GM23338 (cell line): ENCODE measurements around the gene SLC9A8. TPM values are rescaled to one million over a fixed set of nuclear protein-coding genes. Genes with fewer than 3 reads are reported as not detected.

Experiments used
- ATAC-seq: fragments of 200-7000 bp; cut with Tn5 transposase; 3 replicates; pipeline ENCODE4 v1.9.1; 2020
- DNase-seq: peaks from one replicate; pipeline ENCODE4 v3.0.0-alpha.2; 2015; ENCODE audit warnings: low spot score
- H2AFZ ChIP-seq: fragments of 200-600 bp; sonication (generic); 2 replicates; pipeline ENCODE4 v1.8.0; 2016; ENCODE audit warnings: antibody characterized with exemption, mild to moderate bottlenecking, moderate library complexity
- H3F3A ChIP-seq: fragments of 200-600 bp; sonication (generic); replicated peaks from 2 replicates; pipeline ENCODE4 v1.8.0; 2017; ENCODE audit warnings: antibody characterized with exemption, mixed run types, low read depth
- H3K27ac ChIP-seq: fragments of 200-600 bp; sonication (generic); 2 replicates; pipeline ENCODE4 v1.6.1; 2016; ENCODE audit warnings: low read depth
- H3K27me3 ChIP-seq: fragments of 200-600 bp; sonication (generic); 2 replicates; pipeline ENCODE4 v1.8.0; 2016; ENCODE audit warnings: mild to moderate bottlenecking, mixed run types, moderate library complexity; ENCODE audit not compliant: insufficient read depth
- H3K36me3 ChIP-seq: fragments of 200-600 bp; sonication (generic); 2 replicates; pipeline ENCODE4 v1.8.0; 2016; ENCODE audit warnings: mild to moderate bottlenecking; ENCODE audit not compliant: insufficient read depth
- H3K4me1 ChIP-seq: fragments of 200-600 bp; sonication (generic); 2 replicates; pipeline ENCODE4 v1.8.0; 2016; ENCODE audit warnings: mild to moderate bottlenecking, moderate library complexity; ENCODE audit not compliant: insufficient read depth
- H3K4me2 ChIP-seq: fragments of 200-600 bp; sonication (generic); 2 replicates; pipeline ENCODE4 v1.7.1; 2017; ENCODE audit warnings: mixed run types
- H3K4me3 ChIP-seq: fragments of 200-600 bp; sonication (generic); 2 replicates; pipeline ENCODE4 v1.6.1; 2016; ENCODE audit warnings: mixed run types
- H3K79me2 ChIP-seq: fragments of 200-600 bp; sonication (generic); replicated peaks from 2 replicates; pipeline ENCODE4 v1.8.0; 2017; ENCODE audit warnings: mild to moderate bottlenecking; ENCODE audit not compliant: insufficient read depth
- H3K9me2 ChIP-seq: fragments of 200-600 bp; sonication (generic); 2 replicates; pipeline ENCODE4 v1.8.0; 2017; ENCODE audit not compliant: insufficient read depth
- H4K20me1 ChIP-seq: fragments of 200-600 bp; sonication (generic); replicated peaks from 2 replicates; pipeline ENCODE4 v1.8.0; 2017; ENCODE audit warnings: mild to moderate bottlenecking; ENCODE audit not compliant: insufficient read depth
- H3K27ac Mint-ChIP-seq: 2 replicates; pipeline ENCODE4 v1.8.0; 2020; ENCODE audit warnings: inconsistent platforms, mild to moderate bottlenecking, moderate library complexity, mixed read lengths
- H3K27me3 Mint-ChIP-seq: 3 replicates; pipeline ENCODE4 v1.8.0; 2022; ENCODE audit warnings: low read depth, mild to moderate bottlenecking, moderate library complexity, mixed read lengths, inconsistent platforms; ENCODE audit not compliant: insufficient read depth, poor library complexity
- H3K36me3 Mint-ChIP-seq: 3 replicates; pipeline ENCODE4 v1.8.0; 2021; ENCODE audit warnings: low read depth, mild to moderate bottlenecking, inconsistent platforms, moderate library complexity, mixed read lengths
- H3K4me1 Mint-ChIP-seq: 3 replicates; pipeline ENCODE4 v1.8.0; 2020; ENCODE audit warnings: mild to moderate bottlenecking, inconsistent platforms, mixed read lengths
- H3K4me3 Mint-ChIP-seq: 3 replicates; pipeline ENCODE4 v1.8.0; 2021; ENCODE audit warnings: moderate library complexity, mild to moderate bottlenecking, inconsistent platforms, mixed read lengths
- H3K9me3 Mint-ChIP-seq: 3 replicates; pipeline ENCODE4 v1.8.0; 2020; ENCODE audit warnings: moderate library complexity, mild to moderate bottlenecking, inconsistent platforms, mixed read lengths
- CREB1 ChIP-seq: fragments of 250-450 bp; sonication (Bioruptor Pico); IDR thresholded peaks from 2 replicates; pipeline ENCODE4 v1.5.0; 2020; ENCODE audit warnings: low read depth, mild to moderate bottlenecking, moderate library complexity
- EZH2 ChIP-seq: fragments of 200-600 bp; sonication (generic); IDR thresholded peaks from one replicate; pipeline ENCODE4 v1.8.0; 2017; ENCODE audit warnings: antibody characterized with exemption, mild to moderate bottlenecking, low read depth; ENCODE audit not compliant: unreplicated experiment
- EZH2phosphoT487 ChIP-seq: fragments of 200-600 bp; sonication (generic); IDR thresholded peaks from one replicate; pipeline ENCODE4 v1.8.1; 2018; ENCODE audit warnings: antibody characterized with exemption; ENCODE audit not compliant: unreplicated experiment
- JUNB ChIP-seq: IDR thresholded peaks from one replicate; pipeline ENCODE4 v1.6.1; 2016; ENCODE audit warnings: antibody characterized with exemption; ENCODE audit not compliant: unreplicated experiment
- NANOG ChIP-seq: IDR thresholded peaks from 2 replicates; pipeline ENCODE4 v1.6.1; 2016; ENCODE audit warnings: antibody characterized with exemption, borderline replicate concordance
- POLR2AphosphoS5 ChIP-seq: IDR thresholded peaks from 2 replicates; pipeline ENCODE4 v1.6.1; 2016; ENCODE audit warnings: antibody characterized with exemption, low read depth
- STAT1 ChIP-seq: IDR thresholded peaks from one replicate; pipeline ENCODE4 v1.6.1; 2016; ENCODE audit warnings: antibody characterized with exemption; ENCODE audit not compliant: unreplicated experiment
- ZNF114 ChIP-seq: fragments of 250-450 bp; sonication (Bioruptor Pico); IDR thresholded peaks from 2 replicates; pipeline ENCODE4 v1.5.0; 2020; ENCODE audit warnings: mild to moderate bottlenecking, moderate library complexity
- ZNF331 ChIP-seq: fragments of 250-450 bp; sonication (Bioruptor Pico); IDR thresholded peaks from 2 replicates; pipeline ENCODE4 v1.5.0; 2020; ENCODE audit warnings: low read depth, mild to moderate bottlenecking, moderate library complexity
- polyA plus RNA-seq: library from polyadenylated mRNA; unstranded; fragments of >200 nt; fragmentation: Nextera tagmentation; extraction: Ambion mirVana; gene quantifications from 2 replicates; pipeline ENCODE4 v1.2.1, GENCODE V29; 2016
- total RNA-seq: library from RNA; depleted of rRNA; stranded (reverse); fragments of >200 nt; shearing (Covaris generic); gene quantifications from 2 replicates; pipeline ENCODE4 v1.2.3, GENCODE V29; 2014
- TF ChIP-seq, protein P1 (sequence below): IDR thresholded peaks from one replicate; pipeline ENCODE4 v1.6.1; 2018; ENCODE audit warnings: antibody characterized with exemption; ENCODE audit not compliant: unreplicated experiment
- TF ChIP-seq, protein P2 (sequence below): IDR thresholded peaks from 2 replicates; pipeline ENCODE4 v1.6.1; 2016; ENCODE audit warnings: antibody characterized with exemption
- TF ChIP-seq, protein P3 (sequence below), 2 experiments: fragments of 200-600 bp in 1 of 2; sonication (generic) in 1 of 2; conservative IDR thresholded peaks; 2 replicates each; pipeline versions ENCODE4 v1.5.1 to v1.6.1; 2016 to 2017; ENCODE audit warnings: antibody characterized with exemption in 2 of 2, low read depth in 2 of 2, mild to moderate bottlenecking in 2 of 2, moderate library complexity in 1 of 2

SLC9A8 gene
- total and polyA plus RNA-seq, 2 experiments from 2014 or later: 2.6 to 6.4 TPM

DNA sequence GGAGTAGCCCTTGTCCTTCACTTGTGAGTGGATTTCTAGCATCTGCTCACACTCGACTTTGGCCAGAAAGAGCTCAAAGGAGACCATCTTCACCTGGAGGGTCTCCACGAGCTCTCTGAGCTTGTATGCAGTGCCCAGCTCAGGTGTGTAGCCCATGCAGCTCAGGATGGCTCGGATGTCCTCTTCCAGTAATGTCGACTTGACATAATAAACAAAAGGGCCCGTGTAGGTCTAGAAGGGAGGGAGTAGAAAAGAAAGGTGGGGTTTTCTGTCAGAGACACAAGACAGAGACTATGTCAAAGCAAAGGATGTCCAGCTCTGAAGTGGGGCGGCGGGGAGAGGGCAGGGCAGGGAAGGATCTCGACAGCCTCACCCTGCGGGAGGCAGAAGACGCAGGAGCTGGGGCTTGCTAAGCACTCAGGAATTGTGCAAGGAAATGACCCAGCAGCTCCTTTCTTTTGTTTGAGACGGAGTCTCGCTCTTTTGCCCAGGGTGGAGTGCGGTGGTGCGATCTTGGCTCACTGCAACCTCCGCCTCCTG is 94.1 kb downstream of the SLC9A8 start (continued):
- TF ChIP-seq, protein P1, sequence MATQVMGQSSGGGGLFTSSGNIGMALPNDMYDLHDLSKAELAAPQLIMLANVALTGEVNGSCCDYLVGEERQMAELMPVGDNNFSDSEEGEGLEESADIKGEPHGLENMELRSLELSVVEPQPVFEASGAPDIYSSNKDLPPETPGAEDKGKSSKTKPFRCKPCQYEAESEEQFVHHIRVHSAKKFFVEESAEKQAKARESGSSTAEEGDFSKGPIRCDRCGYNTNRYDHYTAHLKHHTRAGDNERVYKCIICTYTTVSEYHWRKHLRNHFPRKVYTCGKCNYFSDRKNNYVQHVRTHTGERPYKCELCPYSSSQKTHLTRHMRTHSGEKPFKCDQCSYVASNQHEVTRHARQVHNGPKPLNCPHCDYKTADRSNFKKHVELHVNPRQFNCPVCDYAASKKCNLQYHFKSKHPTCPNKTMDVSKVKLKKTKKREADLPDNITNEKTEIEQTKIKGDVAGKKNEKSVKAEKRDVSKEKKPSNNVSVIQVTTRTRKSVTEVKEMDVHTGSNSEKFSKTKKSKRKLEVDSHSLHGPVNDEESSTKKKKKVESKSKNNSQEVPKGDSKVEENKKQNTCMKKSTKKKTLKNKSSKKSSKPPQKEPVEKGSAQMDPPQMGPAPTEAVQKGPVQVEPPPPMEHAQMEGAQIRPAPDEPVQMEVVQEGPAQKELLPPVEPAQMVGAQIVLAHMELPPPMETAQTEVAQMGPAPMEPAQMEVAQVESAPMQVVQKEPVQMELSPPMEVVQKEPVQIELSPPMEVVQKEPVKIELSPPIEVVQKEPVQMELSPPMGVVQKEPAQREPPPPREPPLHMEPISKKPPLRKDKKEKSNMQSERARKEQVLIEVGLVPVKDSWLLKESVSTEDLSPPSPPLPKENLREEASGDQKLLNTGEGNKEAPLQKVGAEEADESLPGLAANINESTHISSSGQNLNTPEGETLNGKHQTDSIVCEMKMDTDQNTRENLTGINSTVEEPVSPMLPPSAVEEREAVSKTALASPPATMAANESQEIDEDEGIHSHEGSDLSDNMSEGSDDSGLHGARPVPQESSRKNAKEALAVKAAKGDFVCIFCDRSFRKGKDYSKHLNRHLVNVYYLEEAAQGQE: no peak
- no peak for TF ChIP-seq JUNB
- no peak for TF ChIP-seq NANOG
- TF ChIP-seq EZH2phosphoT487: no peak
- TF ChIP-seq EZH2: no peak

DNA sequence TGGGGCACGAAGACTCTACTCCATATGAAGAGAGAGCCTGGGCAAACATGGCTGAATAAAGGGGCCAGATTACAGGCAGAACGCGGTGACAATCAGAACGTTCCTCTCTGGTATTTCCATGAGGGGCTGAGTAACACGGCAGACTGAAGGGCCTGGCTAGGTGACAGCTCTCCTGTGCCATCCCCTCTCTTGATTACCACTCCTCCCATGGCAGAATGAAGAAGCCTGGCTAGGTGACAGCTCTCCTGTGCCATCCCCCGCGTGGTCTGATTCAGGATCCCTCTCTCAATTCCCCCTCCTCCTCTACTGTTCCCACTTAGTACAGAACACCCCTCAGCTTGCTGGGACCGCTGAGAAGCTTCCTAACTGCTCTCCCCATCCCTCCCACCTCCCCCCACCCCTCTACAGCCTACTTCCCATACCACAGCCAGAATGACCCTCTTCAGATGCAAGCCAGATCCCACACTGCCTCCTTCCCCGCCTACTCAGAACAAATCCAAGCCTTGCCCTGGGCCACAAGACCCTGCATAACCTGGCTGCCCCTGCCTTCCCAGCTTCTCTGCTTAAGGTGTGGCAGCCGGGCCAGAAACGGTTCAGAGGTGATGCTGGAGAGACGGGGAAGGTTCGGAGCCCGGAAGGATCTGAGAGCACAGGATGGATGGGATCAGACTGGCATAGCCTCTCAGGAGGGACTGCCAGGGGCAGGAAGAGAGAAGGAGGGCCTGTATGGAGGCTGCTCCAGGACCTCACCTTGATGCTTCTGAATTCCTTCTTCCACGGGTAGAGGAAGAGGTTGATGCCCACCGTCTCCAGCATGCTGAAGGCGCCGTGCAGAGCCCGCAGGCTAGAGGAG is 95.0 kb downstream of the SLC9A8 start:
- ATAC-seq (no peak), DNase-seq (no peak)
- Histone ChIP-seq H3K79me2 (peaks cover 35% of the 10 kb centered on the region), H3K4me2 (no peak overlapping the region), H3F3A (no peaks in the 10 kb centered on the region), H3K27ac (no peak overlapping the region), H3K9me2 (no peaks in the 10 kb centered on the region), H3K4me3 (no peak overlapping the region), H4K20me1 (peaks cover 17% of the 10 kb centered on the region), H2AFZ (no peak overlapping the region), H3K36me3 (no peaks in the 10 kb centered on the region; the same call in 1 of the 2 replicates), H3K4me1 (no peaks in the 10 kb centered on the region), H3K27me3 (no peaks in the 10 kb centered on the region)
- Mint-ChIP-seq H3K4me1 (no peaks in the 10 kb centered on the region), H3K27me3 (peaks cover 1% of the 10 kb centered on the region), H3K27ac (no peak overlapping the region), H3K9me3 (no peaks in the 10 kb centered on the region), H3K36me3 (peaks cover 21% of the 10 kb centered on the region), H3K4me3 (no peak overlapping the region)
- no peak for TF ChIP-seq NANOG
- no peak for TF ChIP-seq STAT1
- TF ChIP-seq ZNF114 (CRISPR knock-in tag): no peak
- TF ChIP-seq ZNF331 (CRISPR knock-in tag): no peak
- TF ChIP-seq, protein P1: no peak
- TF ChIP-seq JUNB: no peak
- TF ChIP-seq, protein P2, sequence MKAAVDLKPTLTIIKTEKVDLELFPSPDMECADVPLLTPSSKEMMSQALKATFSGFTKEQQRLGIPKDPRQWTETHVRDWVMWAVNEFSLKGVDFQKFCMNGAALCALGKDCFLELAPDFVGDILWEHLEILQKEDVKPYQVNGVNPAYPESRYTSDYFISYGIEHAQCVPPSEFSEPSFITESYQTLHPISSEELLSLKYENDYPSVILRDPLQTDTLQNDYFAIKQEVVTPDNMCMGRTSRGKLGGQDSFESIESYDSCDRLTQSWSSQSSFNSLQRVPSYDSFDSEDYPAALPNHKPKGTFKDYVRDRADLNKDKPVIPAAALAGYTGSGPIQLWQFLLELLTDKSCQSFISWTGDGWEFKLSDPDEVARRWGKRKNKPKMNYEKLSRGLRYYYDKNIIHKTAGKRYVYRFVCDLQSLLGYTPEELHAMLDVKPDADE: no peak
- no peak for TF ChIP-seq POLR2AphosphoS5
- TF ChIP-seq EZH2: no peak
- TF ChIP-seq EZH2phosphoT487: no peak
- TF ChIP-seq, protein P3, sequence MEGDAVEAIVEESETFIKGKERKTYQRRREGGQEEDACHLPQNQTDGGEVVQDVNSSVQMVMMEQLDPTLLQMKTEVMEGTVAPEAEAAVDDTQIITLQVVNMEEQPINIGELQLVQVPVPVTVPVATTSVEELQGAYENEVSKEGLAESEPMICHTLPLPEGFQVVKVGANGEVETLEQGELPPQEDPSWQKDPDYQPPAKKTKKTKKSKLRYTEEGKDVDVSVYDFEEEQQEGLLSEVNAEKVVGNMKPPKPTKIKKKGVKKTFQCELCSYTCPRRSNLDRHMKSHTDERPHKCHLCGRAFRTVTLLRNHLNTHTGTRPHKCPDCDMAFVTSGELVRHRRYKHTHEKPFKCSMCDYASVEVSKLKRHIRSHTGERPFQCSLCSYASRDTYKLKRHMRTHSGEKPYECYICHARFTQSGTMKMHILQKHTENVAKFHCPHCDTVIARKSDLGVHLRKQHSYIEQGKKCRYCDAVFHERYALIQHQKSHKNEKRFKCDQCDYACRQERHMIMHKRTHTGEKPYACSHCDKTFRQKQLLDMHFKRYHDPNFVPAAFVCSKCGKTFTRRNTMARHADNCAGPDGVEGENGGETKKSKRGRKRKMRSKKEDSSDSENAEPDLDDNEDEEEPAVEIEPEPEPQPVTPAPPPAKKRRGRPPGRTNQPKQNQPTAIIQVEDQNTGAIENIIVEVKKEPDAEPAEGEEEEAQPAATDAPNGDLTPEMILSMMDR (conservative IDR thresholded peaks at IDR 0.05; ENCODE audit: low read depth in 2 of 2): no peak
- TF ChIP-seq CREB1 (CRISPR knock-in tag): no peak
